Fibroblast of pulmonary artery (primary cell): ENCODE data around the gene FGF13.

Experiments
- DNase-seq: peaks from one replicate; pipeline ENCODE4 v3.0.0-alpha.2; 2010; ENCODE audit warnings: low read depth
- H3K4me3 ChIP-seq: replicated peaks from 2 replicates; pipeline ENCODE4 v1.5.1; 2011; ENCODE audit warnings: low read depth, mild to moderate bottlenecking, control low read depth, low read length, moderate library complexity
- TF ChIP-seq, protein P1 (sequence below): IDR thresholded peaks from 2 replicates; pipeline ENCODE4 v1.5.1; 2011; ENCODE audit warnings: mild to moderate bottlenecking, control low read depth, low read length, inconsistent platforms; ENCODE audit errors: missing control alignments

FGF13 gene

DNA sequence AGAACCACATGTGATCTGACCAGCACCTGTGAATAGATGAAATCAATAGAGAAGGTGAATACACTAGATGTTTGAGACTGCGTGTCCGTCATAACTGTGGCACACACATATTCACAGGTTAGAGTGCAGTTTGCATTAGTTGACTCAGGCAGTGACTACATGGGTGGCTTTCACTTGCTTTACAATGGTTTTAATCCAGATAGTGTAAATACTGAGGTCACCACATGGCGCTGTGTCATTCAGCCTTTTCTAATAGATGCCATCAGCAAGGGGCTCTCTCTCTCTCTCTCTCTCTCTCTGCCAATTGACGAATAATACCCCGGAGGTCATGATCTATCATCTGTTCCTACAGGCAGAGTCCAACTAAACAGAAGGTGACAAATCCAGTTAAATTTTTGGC lies 30.7 kb upstream of the FGF13 start:
- DNase-seq = no peak
- TF ChIP-seq, protein P1, sequence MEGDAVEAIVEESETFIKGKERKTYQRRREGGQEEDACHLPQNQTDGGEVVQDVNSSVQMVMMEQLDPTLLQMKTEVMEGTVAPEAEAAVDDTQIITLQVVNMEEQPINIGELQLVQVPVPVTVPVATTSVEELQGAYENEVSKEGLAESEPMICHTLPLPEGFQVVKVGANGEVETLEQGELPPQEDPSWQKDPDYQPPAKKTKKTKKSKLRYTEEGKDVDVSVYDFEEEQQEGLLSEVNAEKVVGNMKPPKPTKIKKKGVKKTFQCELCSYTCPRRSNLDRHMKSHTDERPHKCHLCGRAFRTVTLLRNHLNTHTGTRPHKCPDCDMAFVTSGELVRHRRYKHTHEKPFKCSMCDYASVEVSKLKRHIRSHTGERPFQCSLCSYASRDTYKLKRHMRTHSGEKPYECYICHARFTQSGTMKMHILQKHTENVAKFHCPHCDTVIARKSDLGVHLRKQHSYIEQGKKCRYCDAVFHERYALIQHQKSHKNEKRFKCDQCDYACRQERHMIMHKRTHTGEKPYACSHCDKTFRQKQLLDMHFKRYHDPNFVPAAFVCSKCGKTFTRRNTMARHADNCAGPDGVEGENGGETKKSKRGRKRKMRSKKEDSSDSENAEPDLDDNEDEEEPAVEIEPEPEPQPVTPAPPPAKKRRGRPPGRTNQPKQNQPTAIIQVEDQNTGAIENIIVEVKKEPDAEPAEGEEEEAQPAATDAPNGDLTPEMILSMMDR = no peak
- H3K4me3 ChIP-seq = no peak overlapping the region

DNA sequence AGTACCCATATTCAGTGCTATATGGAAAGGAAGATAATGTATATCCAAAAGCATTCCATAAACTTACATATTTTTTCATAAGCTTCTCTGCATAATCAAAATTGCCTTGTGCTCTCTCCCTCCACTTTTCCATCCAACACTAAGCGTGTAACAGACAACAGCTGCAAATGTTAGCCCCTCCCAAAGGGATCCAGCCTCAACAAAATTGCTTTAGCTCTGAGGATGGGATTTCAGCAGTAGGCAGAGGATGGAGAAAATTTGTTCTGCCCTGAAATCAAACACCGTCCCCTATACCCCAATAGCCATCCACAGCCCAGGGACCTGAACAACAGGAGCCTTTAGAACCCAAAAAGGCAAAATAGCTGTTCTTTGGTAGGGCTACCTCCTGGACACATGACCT lies 28.8 kb upstream of the FGF13 start:
- H3K4me3 ChIP-seq = no peak overlapping the region
- TF ChIP-seq, protein P1 = no peak
- DNase-seq = no peak

DNA sequence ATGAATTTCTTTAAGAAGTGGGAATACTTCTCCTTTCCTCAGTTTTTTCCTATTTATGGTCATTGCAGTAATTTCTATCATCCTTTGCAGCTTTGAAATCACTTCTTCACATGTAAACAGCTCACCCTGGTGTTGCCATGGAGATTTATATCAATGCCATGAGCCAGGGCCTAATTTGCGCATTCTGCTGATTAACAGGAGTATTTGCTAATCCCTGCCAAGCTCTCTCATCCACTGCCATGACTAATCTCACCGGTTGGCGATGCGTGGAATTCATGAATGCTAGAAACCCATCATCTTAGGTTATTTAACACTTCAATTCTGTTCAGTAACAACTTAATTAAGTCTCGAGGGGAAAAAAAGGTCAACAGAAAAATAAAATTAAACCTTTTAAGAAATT lies 11.8 kb upstream of the FGF13 start:
- DNase-seq = no peak
- TF ChIP-seq, protein P1 = no peak
- H3K4me3 ChIP-seq = no peak overlapping the region

GRCh38 chrX:138719396-138719795 lies 7.9 kb upstream of the FGF13 start:
- H3K4me3 ChIP-seq = no peak overlapping the region
- TF ChIP-seq, protein P1 = no peak
- no peak for DNase-seq

DNA sequence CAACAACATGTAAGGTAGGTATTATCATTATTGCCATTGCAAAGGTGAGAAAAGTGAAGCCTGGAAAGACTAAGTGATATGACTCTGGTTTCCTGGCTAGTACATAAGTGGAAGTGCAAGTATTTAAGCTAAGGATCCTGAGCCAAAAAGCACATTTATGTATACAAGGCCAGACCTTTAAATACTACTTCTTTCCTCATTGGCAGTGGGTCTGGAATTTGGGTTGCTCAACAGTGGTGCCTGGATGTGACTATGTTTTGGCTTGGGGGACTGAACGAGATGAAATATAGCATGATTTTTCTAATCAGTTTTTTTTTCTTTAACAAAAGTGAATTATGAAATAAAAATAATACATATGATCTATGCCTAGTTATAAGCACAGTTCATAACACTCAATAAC lies 7.4 kb upstream of the FGF13 start:
- no peak overlapping the region for H3K4me3 ChIP-seq
- TF ChIP-seq, protein P1 = no peak
- DNase-seq = no peak

DNA sequence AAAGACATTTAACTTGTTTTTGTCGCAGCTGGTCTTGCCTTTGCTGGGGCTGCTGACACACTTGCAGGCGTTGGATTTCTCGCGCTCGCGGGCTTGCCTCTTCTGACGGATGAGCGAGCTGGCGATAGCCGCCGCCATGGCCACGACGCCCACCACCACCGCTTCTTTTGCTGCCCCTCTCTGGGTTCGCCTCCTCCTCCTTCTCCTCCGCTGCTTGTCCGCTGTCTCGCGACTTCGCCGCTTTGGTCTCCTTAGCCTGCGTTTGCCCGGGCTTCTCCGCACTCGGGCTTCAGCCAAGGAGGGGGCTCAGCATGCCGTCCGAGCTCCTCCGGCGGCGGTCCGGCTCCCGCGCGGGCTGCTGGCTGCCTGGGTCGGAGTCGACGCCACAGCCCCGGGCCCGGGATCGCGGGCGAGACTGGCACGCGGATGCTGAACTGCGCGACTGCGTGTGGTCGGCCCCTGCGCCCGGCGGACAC lies 613 bp downstream of the FGF13 start:
- H3K4me3 ChIP-seq = no peak overlapping the region
- DNase-seq = no peak
- TF ChIP-seq, protein P1 = no peak
